Liver (tissue), 9 donors: ENCODE data around the gene RIT2. TPM values are rescaled to one million over a fixed set of nuclear protein-coding genes. Genes with fewer than 3 reads are reported as not detected.

ENCODE experiments used
- DNase-seq: peaks from one replicate; pipeline ENCODE4 v3.0.0-alpha.2; 2017; ENCODE audit warnings: low spot score
- H3K27ac ChIP-seq, 2 donors: one replicate each; pipeline ENCODE4 v1.7.0; 2013; ENCODE audit warnings: inconsistent platforms in 2 of 2, low read length in 2 of 2, control low read depth in 1 of 2, low read depth in 1 of 2, mild to moderate bottlenecking in 1 of 2
- H3K27me3 ChIP-seq, 4 donors: one replicate each; pipeline versions ENCODE4 v1.6.1 to v1.7.0; 2013; ENCODE audit warnings: low read length in 3 of 4, inconsistent platforms in 1 of 4, mild to moderate bottlenecking in 1 of 4, moderate library complexity in 1 of 4; ENCODE audit not compliant: control insufficient read depth in 4 of 4, insufficient read depth in 4 of 4
- H3K36me3 ChIP-seq, 4 donors: one replicate each; pipeline versions ENCODE4 v1.6.1 to v1.7.0; 2013; ENCODE audit warnings: low read length in 3 of 4, mild to moderate bottlenecking in 3 of 4, low read depth in 1 of 4, moderate library complexity in 1 of 4; ENCODE audit not compliant: control insufficient read depth in 4 of 4, insufficient read depth in 3 of 4
- H3K4me1 ChIP-seq, 4 donors: one replicate each; pipeline versions ENCODE4 v1.6.1 to v1.7.0; 2013; ENCODE audit warnings: low read length in 3 of 4, mild to moderate bottlenecking in 3 of 4, moderate library complexity in 1 of 4; ENCODE audit not compliant: control insufficient read depth in 4 of 4, insufficient read depth in 4 of 4
- H3K4me3 ChIP-seq, 3 donors: one replicate each; pipeline versions ENCODE4 v1.6.1 to v1.7.0; 2013; ENCODE audit warnings: low read length in 3 of 3, control low read depth in 1 of 3, low read depth in 1 of 3, mild to moderate bottlenecking in 1 of 3
- H3K9ac ChIP-seq, 2 donors: one replicate each; pipeline ENCODE4 v1.7.0; 2013; ENCODE audit warnings: low read length in 2 of 2, mild to moderate bottlenecking in 2 of 2, moderate library complexity in 2 of 2, control low read depth in 1 of 2, low read depth in 1 of 2
- H3K9me3 ChIP-seq, 4 donors: one replicate each; pipeline versions ENCODE4 v1.6.1 to v1.7.0; 2013; ENCODE audit warnings: low read length in 3 of 4; ENCODE audit not compliant: control insufficient read depth in 4 of 4
- ATF3 ChIP-seq: IDR thresholded peaks from 2 replicates; pipeline ENCODE4 v1.6.1; 2016; ENCODE audit warnings: antibody characterized with exemption
- CTCF ChIP-seq: fragments of 150-350 bp; IDR thresholded peaks from 2 replicates; pipeline ENCODE4 v1.5.1; 2017; ENCODE audit warnings: improper control_type of control experiment, low read depth, low read length; ENCODE audit not compliant: missing input control
- EGR1 ChIP-seq, 2 donors: IDR thresholded peaks; 2 replicates each; pipeline ENCODE4 v1.6.1; 2016 to 2018; ENCODE audit warnings: antibody characterized with exemption in 2 of 2, low read depth in 2 of 2
- FOXA1 ChIP-seq: IDR thresholded peaks from 2 replicates; pipeline ENCODE4 v1.6.1; 2016; ENCODE audit warnings: antibody characterized with exemption
- FOXA2 ChIP-seq: IDR thresholded peaks from 2 replicates; pipeline ENCODE4 v1.6.1; 2016; ENCODE audit warnings: antibody characterized with exemption
- GABPA ChIP-seq, 2 donors: IDR thresholded peaks in 1 of 2; conservative IDR thresholded peaks in 1 of 2; 2 replicates each; pipeline ENCODE4 v1.6.1; 2016; ENCODE audit warnings: antibody characterized with exemption in 2 of 2, mild to moderate bottlenecking in 1 of 2, moderate library complexity in 1 of 2
- HNF4A ChIP-seq, 2 donors: conservative IDR thresholded peaks; 2 replicates each; pipeline ENCODE4 v1.6.1; 2016; ENCODE audit warnings: antibody characterized with exemption in 2 of 2, mild to moderate bottlenecking in 2 of 2
- HNF4G ChIP-seq: IDR thresholded peaks from 2 replicates; pipeline ENCODE4 v1.6.1; 2016; ENCODE audit warnings: antibody characterized with exemption
- JUND ChIP-seq, 2 donors: IDR thresholded peaks; 2 replicates each; pipeline ENCODE4 v1.6.1; 2016; ENCODE audit warnings: antibody characterized with exemption in 2 of 2
- MAX ChIP-seq: IDR thresholded peaks from 2 replicates; pipeline ENCODE4 v1.6.1; 2016; ENCODE audit warnings: antibody characterized with exemption
- NR2F2 ChIP-seq: IDR thresholded peaks from 2 replicates; pipeline ENCODE4 v1.6.1; 2016; ENCODE audit warnings: antibody characterized with exemption
- RAD21 ChIP-seq, 2 donors: IDR thresholded peaks; 2 replicates each; pipeline ENCODE4 v1.6.1; 2016; ENCODE audit warnings: antibody characterized with exemption in 2 of 2, mild to moderate bottlenecking in 2 of 2
- REST ChIP-seq: IDR thresholded peaks from 2 replicates; pipeline ENCODE4 v1.6.1; 2016; ENCODE audit warnings: antibody characterized with exemption, mild to moderate bottlenecking
- RXRA ChIP-seq, 2 donors: IDR thresholded peaks; 2 replicates each; pipeline ENCODE4 v1.6.1; 2017 to 2018; ENCODE audit warnings: antibody characterized with exemption in 2 of 2, mild to moderate bottlenecking in 1 of 2
- SP1 ChIP-seq: IDR thresholded peaks from 2 replicates; pipeline ENCODE4 v1.6.1; 2018; ENCODE audit warnings: antibody characterized with exemption, mild to moderate bottlenecking
- TAF1 ChIP-seq: conservative IDR thresholded peaks from 2 replicates; pipeline ENCODE4 v1.6.1; 2016; ENCODE audit warnings: antibody characterized with exemption, mild to moderate bottlenecking
- YY1 ChIP-seq: IDR thresholded peaks from 2 replicates; pipeline ENCODE4 v1.6.1; 2016; ENCODE audit warnings: antibody characterized with exemption, mild to moderate bottlenecking
- ZBTB33 ChIP-seq: IDR thresholded peaks from 2 replicates; pipeline ENCODE4 v1.6.1; 2016; ENCODE audit warnings: antibody characterized with exemption
- WGBS: extraction: QIAGEN DNeasy Blood & Tissue Kit; methylation state at CpG from one replicate; pipeline ENCODE4 v1.1.7; 2013; 5-methylcytosine and 5-hydroxymethylcytosine counted together
- polyA plus RNA-seq, 2 donors: library from polyadenylated mRNA; stranded (reverse) in 1 of 2; unstranded in 1 of 2; fragments of 200-250 nt in 1 of 2; fragments of >200 nt in 1 of 2; fragmentation: Nextera tagmentation in 1 of 2; extraction: Ambion mirVana in 1 of 2; gene quantifications; one replicate each; pipeline versions ENCODE4 v1.2.1 to v1.2.3, GENCODE V29; 2013 to 2015
- total RNA-seq, 2 donors: library from RNA; depleted of rRNA; stranded (reverse); fragments of >200 nt; gene quantifications; one replicate each; pipeline ENCODE4 v1.2.3, GENCODE V29; 2014
- donor health status: healthy.
- donor health status: healthy.
- donor health status: healthy.
- donor health status: healthy.
- donor health status: healthy.

The RIT2 gene
- total and polyA plus RNA-seq, 4 donors: not detected

- DNase-seq: no peak
- Histone ChIP-seq H3K27me3 (no peaks in the 10 kb centered on the region), H3K4me1 (no peaks in the 10 kb centered on the region), H3K9ac (no peak overlapping the region), H3K9me3 (no peaks in the 10 kb centered on the region), H3K4me3 (no peak overlapping the region), H3K27ac (no peak overlapping the region), H3K36me3 (no peaks in the 10 kb centered on the region)
- no peak for TF ChIP-seq HNF4A (conservative IDR thresholded peaks at IDR 0.05)
- TF ChIP-seq EGR1 (IDR thresholded peaks at IDR 0.05; ENCODE audit: low read depth in 2 of 2): no peak
- no peak for TF ChIP-seq MAX
- TF ChIP-seq FOXA1: no peak
- no peak for TF ChIP-seq RAD21 (IDR thresholded peaks at IDR 0.05)
- no peak for TF ChIP-seq JUND (IDR thresholded peaks at IDR 0.05)
- no peak for TF ChIP-seq NR2F2
- TF ChIP-seq ZBTB33: no peak
- TF ChIP-seq RXRA (IDR thresholded peaks at IDR 0.05): no peak
- no peak for TF ChIP-seq GABPA (IDR thresholded peaks at IDR 0.05 in 1 of 2, conservative IDR thresholded peaks at IDR 0.05 in 1 of 2)
- TF ChIP-seq HNF4G: no peak
- no peak for TF ChIP-seq FOXA2
- no peak for TF ChIP-seq ATF3
- no peak for TF ChIP-seq REST
- TF ChIP-seq CTCF: no peak
- TF ChIP-seq YY1: no peak
- TF ChIP-seq SP1: no peak
- no peak for TF ChIP-seq TAF1
- WGBS: 88% methylated on average over 1 of the region's 1 CpG
These were observed 286.6 kb downstream of the RIT2 start for GRCh38 chr18:42828881-42829280.

GRCh38 chr18:42824178-42824577, 291.3 kb downstream of the RIT2 start:
- TF ChIP-seq RAD21 (IDR thresholded peaks at IDR 0.05): no peak
- no peak for TF ChIP-seq REST
- no peak for TF ChIP-seq HNF4G
- no peak for TF ChIP-seq ATF3
- no peak for TF ChIP-seq GABPA (IDR thresholded peaks at IDR 0.05 in 1 of 2, conservative IDR thresholded peaks at IDR 0.05 in 1 of 2)
- no peak for TF ChIP-seq JUND (IDR thresholded peaks at IDR 0.05)
- no peak for TF ChIP-seq ZBTB33
- no peak for TF ChIP-seq YY1
- TF ChIP-seq HNF4A (conservative IDR thresholded peaks at IDR 0.05): no peak
- no peak for TF ChIP-seq RXRA (IDR thresholded peaks at IDR 0.05)
- TF ChIP-seq SP1: no peak
- H3K27me3 ChIP-seq: no peaks in the 10 kb centered on the region
- H3K9me3 ChIP-seq: no peaks in the 10 kb centered on the region
- no peaks in the 10 kb centered on the region for H3K4me1 ChIP-seq
- no peak overlapping the region for H3K9ac ChIP-seq
- DNase-seq: no peak
- H3K36me3 ChIP-seq: no peaks in the 10 kb centered on the region
- no peak overlapping the region for H3K4me3 ChIP-seq
- no peak overlapping the region for H3K27ac ChIP-seq
